ENCODE data around the gene MMP25.
A peak's percentile ranks its signal among the peaks of the same experiment; 100 is the strongest.

MMP25 gene

DNA sequence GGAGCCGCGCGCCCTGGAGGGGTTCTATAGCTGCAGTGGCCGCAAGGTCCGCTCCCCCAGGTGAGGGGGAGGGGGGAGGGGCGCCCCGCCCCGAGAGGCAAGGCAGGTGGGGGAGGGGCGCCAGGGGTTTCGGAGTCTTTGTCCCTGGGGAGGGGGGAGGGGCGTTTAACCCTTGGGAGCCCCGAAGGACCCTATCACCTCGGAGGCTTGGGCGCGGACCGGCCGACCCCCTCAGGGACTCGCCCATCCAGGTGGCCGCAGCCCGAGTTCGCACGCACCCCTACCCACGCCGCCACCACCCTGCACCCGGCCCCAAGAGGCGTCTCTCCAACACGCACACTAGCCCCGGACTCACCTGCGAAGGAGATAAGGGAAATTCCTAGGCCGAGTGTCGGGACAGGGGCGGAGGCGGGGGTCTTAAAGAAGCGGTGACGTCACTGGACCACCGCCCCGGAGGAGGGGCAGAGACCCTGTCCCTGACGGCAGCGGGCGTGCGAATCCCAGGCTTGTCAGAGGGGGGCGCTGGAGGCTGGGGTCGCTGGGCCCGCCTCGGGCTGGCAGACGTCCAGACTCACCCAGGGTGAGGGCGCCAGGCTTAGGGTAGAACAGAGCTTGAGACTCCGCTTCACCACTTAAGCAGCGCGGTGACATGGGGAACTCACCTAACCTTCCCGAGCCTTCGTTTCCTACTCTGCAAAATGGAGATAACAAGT, 28.4 kb upstream of the MMP25 start, which contains the start of gene CLDN6:
Gene CLDN6 (minus strand): TSS at position 390 of the 713 bp plus-strand sequence. CDS start 2,162 bp downstream, outside the sequence.
- DNase-seq, result no peak

DNA sequence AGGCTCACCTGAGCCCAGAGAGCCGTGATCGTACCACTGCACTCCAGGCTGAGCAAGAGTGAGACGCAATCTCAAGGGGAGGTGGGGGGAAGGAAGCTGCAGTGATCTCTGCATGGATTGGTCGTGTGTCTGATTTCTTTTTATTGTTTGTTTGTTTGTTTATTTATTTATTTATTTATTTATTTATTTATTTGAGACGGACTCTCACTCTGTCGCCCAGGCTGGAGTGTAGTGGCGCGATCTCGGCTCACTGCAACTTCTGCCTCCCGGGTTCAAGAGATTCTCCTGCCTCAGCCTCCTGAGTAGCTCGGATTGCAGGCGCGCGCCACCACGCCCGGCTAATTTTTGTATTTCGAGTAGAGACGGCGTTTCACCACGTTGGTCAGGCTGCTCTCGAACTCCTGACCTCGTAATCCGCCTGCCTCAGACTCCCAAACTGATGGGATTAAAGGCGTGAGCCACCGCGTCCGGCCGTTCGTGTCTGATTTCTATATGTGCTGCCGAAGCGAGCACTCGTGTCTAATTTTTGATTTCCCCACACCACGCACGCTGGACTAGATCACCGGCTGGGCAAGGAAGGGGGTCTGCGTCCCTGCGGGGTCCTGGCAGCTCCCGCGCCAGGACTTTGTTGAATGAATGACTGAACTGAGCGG, 26.6 kb upstream of the MMP25 start:
- DNase-seq, result no peak

DNA sequence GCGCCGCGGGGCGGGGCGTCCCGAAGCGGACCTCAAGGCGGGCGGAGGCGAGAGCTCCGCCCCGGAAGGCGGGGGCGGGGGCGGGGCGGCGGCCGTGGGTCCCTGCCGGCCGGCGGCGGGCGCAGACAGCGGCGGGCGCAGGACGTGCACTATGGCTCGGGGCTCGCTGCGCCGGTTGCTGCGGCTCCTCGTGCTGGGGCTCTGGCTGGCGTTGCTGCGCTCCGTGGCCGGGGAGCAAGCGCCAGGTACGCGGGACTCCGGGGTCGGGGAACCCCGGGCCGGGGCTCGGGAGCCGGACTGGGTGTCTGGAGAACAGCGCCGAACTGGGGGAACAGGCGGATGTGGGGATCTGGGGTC, 26.1 kb upstream of the MMP25 start, which contains the start of gene TNFRSF12A:
Gene TNFRSF12A (plus strand): TSS at position 122 of the 357 bp plus-strand sequence. CDS start 30 bp downstream, at position 152.
- DNase-seq, result peak; percentile 54

DNA sequence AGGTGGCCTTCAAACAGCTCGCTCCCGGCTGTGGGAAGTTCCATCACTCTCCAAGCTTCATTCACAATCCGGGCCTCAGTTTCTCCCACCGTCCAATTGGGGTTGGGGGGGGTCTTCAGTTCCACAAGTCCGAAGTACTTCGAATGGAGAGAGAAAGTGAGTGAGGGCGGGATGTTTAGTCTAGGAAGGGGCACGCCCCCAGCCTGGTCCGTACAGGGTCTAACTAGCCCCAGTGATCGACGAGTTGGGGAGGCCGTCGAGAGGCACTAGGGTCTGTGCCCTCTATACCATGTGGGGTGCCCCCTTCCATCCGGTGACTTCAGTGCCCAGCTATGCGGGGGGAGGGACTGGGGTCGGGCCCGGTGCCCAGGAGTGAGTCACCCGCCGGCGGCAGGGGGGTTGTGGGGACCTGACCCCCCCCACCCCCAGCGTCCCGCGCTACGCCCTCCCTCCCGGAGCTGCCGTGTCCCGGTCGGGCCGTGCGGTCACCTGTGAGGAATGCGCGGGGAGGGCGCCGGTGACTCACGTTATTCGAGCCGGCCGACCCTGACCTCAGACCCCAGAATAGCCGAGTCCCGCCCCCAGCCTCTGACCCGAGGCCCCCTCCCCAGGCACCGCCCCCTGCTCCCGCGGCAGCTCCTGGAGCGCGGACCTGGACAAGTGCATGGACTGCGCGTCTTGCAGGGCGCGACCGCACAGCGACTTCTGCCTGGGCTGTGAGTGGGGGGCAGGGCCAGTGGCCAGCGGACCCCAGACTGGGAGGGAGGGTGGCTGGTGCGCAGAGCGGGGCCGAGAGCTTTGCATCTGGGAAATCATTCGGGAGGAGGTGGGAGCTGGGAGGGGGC, 25.5 kb upstream of the MMP25 start:
- DNase-seq, result peak; percentile 77

DNA sequence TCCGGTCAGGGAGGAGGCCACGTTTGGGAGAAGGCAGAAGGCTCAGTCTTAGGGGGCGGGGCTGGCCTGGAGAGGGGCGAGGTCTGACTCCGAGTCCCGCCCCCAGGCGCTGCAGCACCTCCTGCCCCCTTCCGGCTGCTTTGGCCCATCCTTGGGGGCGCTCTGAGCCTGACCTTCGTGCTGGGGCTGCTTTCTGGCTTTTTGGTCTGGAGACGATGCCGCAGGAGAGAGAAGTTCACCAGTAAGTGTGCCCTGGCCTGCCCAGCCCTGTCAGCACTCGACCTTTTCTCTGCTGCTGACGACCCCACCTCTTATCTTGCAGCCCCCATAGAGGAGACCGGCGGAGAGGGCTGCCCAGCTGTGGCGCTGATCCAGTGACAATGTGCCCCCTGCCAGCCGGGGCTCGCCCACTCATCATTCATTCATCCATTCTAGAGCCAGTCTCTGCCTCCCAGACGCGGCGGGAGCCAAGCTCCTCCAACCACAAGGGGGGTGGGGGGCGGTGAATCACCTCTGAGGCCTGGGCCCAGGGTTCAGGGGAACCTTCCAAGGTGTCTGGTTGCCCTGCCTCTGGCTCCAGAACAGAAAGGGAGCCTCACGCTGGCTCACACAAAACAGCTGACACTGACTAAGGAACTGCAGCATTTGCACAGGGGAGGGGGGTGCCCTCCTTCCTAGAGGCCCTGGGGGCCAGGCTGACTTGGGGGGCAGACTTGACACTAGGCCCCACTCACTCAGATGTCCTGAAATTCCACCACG, 24.7 kb upstream of the MMP25 start:
- DNase-seq, result peak; percentile 78

DNA sequence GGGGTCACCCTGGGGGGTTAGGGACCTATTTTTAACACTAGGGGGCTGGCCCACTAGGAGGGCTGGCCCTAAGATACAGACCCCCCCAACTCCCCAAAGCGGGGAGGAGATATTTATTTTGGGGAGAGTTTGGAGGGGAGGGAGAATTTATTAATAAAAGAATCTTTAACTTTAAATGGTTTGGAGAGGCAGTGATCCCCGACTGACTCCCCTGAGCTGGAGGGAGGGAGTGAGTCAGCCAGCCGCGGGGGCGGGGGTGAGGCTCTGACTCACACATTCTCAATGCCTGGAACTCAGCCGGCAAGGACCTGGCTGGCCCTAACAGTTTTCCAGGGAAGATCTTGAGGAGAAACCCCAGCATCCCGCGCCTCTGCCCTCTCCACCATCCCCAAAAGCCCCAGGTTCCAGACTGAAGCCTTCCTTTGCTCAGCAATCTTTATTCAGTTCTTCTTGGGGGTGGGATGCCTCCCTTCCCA, 24.1 kb upstream of the MMP25 start:
- peak; percentile 70 for DNase-seq

DNA sequence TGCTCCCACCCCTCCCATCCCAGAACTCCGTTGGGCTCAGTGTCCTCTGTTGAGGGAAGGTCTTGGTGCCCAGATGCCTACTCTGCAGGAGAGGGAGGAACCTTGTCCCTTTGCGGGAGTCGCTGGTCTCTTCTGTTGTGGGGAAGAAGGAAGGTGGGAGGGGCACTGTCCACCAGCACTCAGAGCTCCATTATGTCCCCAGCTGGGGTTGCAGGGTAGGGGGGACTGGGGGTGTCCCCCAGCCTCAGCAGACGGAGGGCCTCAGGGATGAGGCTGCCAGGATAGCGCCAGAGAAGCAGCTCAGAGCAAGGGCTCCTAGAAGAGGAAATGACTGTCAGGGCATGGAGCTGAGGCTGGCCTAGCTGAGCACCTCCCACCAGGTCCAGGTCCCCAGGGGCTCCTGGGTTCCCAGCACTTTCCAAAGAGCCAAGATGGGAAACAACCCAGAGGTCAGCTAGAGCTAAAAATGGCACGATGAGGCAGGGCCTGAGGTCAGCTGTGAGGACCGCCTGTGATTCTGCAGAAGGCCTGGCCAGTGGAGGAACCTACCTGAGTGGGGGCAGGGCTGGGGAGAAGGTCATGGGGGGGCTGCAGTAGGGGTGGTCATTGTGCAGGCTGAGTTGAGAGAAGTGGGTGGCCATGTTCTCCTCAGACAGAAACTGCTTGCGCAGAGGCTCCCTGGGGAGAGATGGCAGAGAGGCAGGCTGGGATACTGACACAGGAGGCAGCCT, 23.5 kb upstream of the MMP25 start:
- no peak for DNase-seq

DNA sequence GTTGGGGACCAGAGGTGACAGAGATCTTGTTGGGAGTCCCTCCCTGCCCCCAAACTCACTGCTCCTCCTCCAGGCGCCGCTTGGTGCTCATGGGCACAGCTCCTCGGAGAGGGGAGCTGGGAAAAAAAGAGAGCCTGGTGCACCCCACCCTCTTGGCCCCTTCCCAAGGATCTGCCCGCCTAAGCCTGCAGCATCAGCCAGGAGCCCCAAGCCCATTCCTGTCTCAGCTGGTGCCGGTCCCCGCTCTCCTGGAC, 23.0 kb upstream of the MMP25 start:
- DNase-seq, result no peak

DNA sequence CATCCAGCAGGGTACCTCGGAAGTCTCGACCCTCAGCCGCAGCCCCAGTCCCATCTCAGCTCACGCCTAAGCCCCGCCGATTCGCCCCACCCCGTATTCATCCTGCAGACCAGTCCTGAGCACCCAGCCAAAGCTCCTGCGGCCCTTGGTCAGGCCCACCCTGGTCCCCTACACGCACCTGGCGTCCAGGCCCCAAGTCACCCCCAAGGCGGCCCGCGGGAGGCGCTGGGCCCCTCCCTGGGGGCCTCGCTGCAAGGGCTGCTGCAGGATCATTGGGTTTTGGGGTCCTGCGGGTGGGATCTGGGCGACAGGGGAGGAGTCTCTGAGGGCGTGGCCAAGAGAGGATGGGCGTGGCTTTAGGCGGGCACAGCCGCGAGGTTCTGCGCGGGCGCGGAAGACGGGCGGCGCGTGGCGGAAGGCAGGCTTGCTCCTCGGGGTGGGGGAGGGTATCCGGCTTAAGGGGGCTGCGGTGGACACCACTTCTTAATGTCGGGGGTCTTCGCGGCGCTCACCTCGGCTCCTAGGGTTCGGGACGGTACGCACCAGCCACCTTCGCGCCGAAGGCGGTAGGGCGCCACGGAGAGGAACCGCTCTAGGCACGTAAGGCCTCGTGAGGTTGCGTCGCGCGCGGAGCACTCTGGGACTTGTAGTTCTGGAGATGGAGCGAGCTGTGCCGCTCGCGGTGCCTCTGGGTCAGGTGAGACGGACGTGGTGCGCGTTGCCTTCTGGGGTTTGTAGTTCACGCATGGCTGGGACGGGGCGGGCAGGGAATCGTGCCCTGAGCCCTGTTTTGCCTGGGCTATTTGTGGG, 22.5 kb upstream of the MMP25 start, which contains the start of the genes HCFC1R1 and THOC6:
Gene HCFC1R1 (minus strand): TSS at position 274 of the 810 bp plus-strand sequence. CDS start 1 bp downstream, at position 273.
Gene THOC6 (plus strand): TSS at position 367 of the 810 bp plus-strand sequence. CDS start 292 bp downstream, at position 659.
- DNase-seq, result peak; percentile 92

DNA sequence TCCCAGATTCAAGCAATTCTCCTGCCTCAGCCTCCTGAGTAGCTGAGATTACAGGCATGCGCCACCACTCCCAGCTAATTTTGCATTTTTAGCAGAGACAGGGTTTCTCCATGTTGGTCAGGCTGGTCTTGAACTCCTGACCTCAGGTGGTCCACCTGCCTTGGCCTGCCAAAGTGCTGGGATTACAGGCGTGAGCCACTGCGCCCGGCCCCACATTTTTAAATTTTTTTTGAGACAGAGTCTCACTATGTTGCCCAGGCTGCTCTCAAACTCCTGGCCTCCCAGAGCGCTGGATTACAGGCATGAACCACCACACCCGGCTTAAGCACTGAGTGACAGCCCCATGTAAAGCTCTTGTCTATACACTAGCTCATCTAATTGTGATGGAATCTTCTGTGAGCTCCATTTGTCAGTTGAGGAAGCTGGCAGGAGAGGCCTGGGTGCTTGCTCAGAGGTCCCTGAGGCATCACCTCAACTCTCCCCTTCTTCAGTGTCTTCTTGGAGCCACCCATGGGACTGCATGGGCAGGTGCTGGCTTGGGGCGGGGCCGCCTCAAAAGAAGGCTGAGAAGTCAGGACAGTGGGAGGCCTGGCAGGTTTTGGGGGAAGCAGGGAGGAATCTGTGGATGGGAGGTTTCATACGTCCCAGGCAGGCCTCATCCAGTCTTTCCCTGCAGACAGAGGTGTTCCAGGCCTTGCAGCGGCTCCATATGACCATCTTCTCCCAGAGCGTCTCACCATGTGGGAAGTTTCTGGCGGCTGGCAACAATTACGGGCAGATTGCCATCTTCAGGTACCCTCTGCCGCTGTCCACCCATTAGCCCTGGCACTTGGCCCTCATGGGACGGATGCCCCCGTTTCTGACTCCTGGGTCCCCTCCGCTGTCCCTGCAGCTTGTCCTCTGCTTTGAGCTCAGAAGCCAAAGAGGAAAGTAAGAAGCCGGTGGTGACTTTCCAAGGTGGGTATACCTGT, 21.0 kb upstream of the MMP25 start:
- no peak for DNase-seq

DNA sequence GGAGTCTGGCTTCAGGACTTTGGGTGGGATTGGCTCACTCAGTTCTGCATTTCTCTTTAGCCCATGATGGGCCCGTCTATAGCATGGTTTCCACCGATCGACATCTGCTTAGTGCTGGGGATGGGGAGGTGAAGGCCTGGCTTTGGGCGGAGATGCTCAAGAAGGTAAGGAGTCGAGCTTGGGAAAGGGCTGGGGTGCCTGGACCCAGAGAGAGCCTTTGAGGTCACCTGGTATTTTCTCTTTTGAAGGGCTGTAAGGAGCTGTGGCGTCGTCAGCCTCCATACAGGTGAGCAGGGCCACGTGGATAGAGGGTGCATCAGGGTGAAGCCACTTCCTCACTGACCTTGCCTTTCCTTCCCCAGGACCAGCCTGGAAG, 20.4 kb upstream of the MMP25 start:
- no peak for DNase-seq

DNA sequence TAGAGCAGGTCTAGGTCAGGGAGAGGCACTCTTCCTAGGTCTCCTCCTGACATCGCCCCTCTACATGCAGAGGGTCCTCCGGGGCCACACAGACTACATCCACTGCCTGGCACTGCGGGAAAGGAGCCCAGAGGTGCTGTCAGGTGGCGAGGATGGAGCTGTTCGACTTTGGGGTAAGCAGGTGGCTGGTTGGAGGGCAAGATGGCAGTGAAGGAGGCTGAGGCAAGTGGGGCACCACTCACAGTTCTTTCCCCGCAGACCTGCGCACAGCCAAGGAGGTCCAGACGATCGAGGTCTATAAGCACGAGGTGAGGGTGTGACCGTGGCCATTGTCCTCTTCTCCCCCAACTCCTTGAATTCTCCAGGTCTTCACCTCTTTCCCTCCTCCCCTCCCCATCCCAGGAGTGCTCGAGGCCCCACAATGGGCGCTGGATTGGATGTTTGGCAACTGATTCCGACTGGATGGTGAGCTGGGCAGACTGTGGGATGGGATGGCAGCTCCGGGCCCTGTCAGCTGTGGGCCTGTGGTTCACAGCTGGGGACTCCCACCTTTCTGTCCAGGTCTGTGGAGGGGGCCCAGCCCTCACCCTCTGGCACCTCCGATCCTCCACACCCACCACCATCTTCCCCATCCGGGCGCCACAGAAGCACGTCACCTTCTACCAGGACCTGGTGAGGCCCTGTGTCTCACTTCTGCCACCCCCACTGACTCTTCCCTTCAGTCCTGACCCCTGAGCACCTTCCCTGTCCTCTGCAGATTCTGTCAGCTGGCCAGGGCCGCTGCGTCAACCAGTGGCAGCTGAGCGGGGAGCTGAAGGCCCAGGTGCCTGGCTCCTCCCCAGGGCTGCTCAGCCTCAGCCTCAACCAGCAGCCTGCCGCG, 19.5 kb upstream of the MMP25 start:
- no peak for DNase-seq

DNA sequence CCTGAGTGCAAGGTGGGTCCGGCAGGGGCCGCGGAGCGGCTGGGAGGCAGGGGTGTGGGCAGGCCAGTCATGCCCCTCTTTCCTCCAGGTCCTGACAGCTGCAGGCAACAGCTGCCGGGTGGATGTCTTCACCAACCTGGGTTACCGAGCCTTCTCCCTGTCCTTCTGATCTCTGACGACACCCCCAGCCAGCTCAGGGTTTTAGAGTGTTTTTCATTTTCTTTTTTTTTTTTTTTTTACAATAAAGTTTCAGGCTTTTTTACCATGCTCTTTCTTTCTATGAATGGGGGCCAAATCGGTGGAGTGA, 18.9 kb upstream of the MMP25 start:
- no peak for DNase-seq

DNA sequence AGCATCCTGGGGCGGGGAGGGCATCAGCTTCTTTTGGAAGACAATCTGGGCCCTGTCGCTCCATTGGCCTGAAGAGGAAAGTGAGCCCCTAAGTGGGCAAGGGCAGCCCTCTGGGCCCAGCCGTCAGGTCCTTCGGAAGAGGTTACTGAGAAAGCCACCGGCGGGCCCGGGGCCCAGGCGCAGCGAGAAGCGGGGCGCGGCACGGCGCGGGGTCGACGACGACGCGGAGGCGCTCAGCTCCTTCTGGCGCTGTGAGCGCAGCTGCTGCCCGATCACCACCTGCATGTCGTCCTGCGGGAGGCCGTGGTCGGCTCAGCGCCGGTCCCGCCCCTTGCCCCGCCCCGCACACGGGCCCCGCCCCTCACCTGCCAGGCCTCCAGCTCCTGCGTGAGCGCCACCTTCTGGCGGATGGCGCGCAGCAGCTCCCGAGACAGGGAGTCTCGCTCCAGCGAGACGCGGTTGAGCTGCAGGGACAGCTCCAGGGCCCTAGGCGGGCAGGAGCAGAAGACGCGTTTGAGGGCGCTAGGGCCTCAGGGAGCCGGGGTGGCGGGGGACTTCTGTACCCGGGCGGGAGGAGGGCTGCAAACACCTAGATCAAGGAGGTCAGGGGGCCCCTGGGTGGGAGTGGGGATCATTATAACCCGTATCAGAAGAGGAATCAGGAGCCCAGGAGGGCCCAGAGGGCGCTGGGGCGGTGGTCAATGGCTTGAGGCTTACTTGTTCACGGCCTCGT, 18.2 kb upstream of the MMP25 start:
- DNase-seq, result peak; percentile 94

DNA sequence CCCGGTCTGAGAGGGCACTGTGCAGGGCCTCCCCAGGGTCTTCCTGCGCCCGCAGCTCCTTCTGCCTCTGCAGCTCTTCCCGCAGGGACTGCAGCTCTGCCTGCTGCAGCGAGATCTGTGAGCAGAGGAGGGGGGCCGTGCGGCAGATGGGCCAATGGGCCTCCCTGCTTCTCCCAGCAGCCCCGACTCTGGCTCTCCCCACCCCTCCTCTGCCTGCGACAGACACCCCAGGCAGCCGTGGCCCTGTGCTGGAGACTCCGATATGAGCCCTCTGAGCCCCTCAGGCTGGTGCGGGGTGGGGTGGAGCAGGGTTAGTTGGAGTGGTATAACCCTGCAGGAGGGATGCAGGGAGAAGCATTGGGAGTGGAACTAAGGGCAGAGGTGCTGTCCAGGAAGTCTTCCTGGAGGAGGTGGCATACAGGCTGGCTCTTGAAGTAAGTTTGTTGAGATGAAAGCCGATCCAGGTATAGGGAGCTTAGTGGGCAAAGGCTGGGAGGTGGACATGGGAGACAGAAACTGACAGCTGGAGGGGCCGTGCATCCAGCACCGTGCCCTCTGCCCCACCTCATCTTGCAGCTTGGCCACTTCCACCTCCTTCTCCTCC, 17.5 kb upstream of the MMP25 start:
- no peak for DNase-seq

DNA sequence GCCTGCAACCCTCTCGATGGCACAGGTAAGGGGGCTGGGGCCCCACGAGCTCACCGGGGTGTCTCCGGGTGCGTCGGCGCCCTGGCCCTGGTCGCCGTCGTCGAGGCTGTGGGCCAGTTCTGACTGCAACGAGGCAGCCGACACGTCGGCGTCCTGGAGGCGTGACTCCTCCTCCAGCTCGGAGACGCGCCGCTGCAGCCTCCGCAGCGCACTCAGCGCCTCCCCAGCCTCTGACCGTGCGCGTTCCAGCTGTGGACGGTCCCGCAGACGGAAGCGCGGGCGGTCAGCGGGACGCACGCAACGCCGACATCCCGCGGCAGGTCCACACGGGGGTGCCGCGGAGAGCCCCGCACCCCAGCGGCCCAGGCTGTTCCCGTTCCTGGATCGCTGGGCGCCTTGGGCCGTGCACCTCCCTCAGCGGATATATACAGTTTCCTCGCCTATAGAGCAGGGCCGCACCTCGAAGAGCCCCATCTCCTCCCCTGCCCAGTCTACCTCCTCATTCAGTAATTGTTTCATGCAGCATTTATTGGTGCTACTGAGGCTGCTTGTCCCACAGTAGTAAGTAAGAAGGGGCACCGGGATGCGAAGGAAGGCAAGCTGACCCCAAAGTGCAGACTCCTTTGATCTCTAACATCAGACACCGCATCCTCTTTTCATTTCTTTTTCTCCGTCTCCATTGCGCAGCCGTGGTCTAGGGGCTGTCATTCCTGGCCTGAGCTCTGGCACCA, 16.7 kb upstream of the MMP25 start:
- no peak for DNase-seq

Data from T-helper 9 cell (primary cell).